ENCODE measurements around the gene PTPRG. TPM values are rescaled to one million over a fixed set of nuclear protein-coding genes. Genes with fewer than 3 reads are reported as not detected.

The PTPRG gene
- total RNA-seq, 1 donor from 2014 or later = 11.1 TPM

DNA sequence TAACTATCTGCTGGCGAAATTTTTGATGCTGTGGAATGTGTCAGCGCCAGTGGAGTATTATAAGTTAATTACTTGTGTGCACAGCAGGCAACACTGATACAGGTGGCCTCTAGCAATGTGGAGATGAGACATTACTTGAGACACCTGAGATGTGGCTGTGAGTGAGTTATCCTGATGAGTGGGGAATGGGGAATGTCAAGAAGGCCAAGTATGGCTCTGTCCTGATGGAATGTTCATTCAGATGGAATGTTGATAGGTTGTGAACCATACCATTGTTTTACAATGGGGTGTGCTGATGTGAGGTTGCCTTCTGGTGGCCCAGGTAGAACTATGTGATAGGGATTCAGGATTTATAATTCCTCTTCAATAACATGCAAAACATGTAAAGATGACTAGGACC is 404.8 kb downstream of the PTPRG start:
- Histone ChIP-seq H3K27me3 (ENCODE audit: control insufficient read depth, insufficient read depth, low read length) (no peaks in the 10 kb centered on the region), H3K36me3 (ENCODE audit: control insufficient read depth, insufficient read depth, low read length) (no peaks in the 10 kb centered on the region), H3K4me3 (ENCODE audit: low read depth, low read length) (no peak overlapping the region)
- FAIRE-seq (peak; percentile 68), DNase-seq (ENCODE audit: low read depth) (peak; percentile 89)
- TF ChIP-seq, protein P1, sequence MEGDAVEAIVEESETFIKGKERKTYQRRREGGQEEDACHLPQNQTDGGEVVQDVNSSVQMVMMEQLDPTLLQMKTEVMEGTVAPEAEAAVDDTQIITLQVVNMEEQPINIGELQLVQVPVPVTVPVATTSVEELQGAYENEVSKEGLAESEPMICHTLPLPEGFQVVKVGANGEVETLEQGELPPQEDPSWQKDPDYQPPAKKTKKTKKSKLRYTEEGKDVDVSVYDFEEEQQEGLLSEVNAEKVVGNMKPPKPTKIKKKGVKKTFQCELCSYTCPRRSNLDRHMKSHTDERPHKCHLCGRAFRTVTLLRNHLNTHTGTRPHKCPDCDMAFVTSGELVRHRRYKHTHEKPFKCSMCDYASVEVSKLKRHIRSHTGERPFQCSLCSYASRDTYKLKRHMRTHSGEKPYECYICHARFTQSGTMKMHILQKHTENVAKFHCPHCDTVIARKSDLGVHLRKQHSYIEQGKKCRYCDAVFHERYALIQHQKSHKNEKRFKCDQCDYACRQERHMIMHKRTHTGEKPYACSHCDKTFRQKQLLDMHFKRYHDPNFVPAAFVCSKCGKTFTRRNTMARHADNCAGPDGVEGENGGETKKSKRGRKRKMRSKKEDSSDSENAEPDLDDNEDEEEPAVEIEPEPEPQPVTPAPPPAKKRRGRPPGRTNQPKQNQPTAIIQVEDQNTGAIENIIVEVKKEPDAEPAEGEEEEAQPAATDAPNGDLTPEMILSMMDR (IDR thresholded peaks at IDR 0.05; ENCODE audit: insufficient read depth, low read length, severe bottlenecking) = no peak

DNA sequence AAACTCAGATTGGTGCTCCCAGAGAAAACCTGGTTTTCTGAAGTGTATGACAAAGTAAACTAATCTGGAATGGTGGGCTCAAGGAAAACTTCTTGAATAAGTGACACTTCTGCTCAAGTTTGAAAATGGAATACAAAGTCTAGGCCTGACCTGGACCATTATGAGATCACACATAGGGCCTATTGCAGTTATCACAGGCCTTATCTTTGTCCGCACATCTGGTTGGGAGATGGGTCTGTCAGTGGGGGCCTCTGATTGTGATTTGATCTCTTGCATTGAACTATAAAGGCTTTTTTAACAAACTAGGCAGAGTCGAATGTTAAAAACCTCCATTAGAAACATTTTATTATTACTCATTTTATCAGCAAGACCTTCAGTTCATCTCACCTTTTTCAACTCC is 405.6 kb downstream of the PTPRG start:
- H3K36me3 ChIP-seq (ENCODE audit: control insufficient read depth, insufficient read depth, low read length) = no peaks in the 10 kb centered on the region
- no peaks in the 10 kb centered on the region for H3K27me3 ChIP-seq (ENCODE audit: control insufficient read depth, insufficient read depth, low read length)
- no peak overlapping the region for H3K4me3 ChIP-seq (ENCODE audit: low read depth, low read length)
- DNase-seq (ENCODE audit: low read depth) = no peak
- FAIRE-seq = no peak
- TF ChIP-seq, protein P1 (IDR thresholded peaks at IDR 0.05; ENCODE audit: insufficient read depth, low read length, severe bottlenecking) = no peak

DNA sequence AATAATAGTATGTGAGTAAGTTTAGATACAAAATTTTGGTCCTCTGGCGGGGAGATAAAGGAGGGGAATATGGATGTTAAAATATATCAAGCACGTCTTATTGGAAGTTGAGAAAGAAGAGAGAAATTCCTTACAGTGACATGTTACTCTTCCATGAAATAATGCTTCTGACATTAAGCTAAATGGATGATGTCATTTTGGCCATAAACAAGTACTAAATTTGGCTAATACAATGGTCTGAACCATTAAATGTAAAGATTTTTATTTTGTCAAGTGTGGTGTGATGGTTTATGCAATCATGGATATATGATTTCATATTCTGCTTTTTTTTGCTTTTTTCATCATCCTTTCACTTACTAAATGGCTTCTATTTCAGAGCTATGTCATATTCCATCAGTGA is 406.6 kb downstream of the PTPRG start:
- no peaks in the 10 kb centered on the region for H3K27me3 ChIP-seq (ENCODE audit: control insufficient read depth, insufficient read depth, low read length)
- FAIRE-seq (no peak), DNase-seq (ENCODE audit: low read depth) (no peak)
- no peak overlapping the region for H3K4me3 ChIP-seq (ENCODE audit: low read depth, low read length)
- TF ChIP-seq, protein P1 (IDR thresholded peaks at IDR 0.05; ENCODE audit: insufficient read depth, low read length, severe bottlenecking) = no peak
- H3K36me3 ChIP-seq (ENCODE audit: control insufficient read depth, insufficient read depth, low read length) = no peaks in the 10 kb centered on the region

DNA sequence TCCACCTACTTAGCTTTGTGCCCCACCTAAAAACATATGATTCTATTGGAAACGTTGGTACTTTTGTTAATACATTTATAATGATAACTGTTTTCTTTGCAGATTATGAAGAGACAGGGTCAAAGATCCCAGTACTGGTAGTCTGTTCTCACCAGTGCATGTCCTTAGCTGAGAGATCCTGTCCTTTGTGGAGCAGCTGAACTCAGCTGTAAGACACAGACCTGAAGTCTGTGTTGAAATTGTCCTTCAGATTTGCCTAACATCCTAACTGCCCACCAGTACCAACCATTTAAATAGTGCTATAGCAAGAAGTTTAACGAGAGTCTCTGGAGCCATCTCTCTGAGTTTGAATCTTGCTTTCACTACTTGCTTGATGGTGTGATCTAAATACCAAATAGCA is 413.3 kb downstream of the PTPRG start:
- FAIRE-seq (no peak), DNase-seq (ENCODE audit: low read depth) (no peak)
- Histone ChIP-seq H3K27me3 (ENCODE audit: control insufficient read depth, insufficient read depth, low read length) (no peaks in the 10 kb centered on the region), H3K36me3 (ENCODE audit: control insufficient read depth, insufficient read depth, low read length) (no peaks in the 10 kb centered on the region), H3K4me3 (ENCODE audit: low read depth, low read length) (no peak overlapping the region)
- TF ChIP-seq, protein P1 (IDR thresholded peaks at IDR 0.05; ENCODE audit: insufficient read depth, low read length, severe bottlenecking) = no peak

DNA sequence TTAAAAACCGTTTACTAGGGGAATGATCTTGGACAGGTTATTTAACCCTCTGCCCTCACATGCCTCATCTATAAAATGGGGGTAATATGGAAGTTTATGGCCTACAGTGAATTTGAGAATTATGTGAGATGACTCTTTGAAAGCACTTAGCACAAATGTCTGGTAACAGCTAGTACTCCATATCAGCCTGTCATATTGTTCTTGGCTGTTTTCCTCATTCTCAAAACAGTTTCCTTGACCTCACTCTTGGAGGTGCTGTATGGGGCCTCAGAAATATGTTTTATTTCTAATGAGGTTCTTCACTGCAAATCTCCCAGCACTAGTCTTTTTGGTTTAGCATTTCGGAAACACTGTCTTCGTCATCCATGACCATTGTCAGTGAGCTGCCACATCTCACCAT is 413.8 kb downstream of the PTPRG start:
- FAIRE-seq (no peak), DNase-seq (ENCODE audit: low read depth) (no peak)
- TF ChIP-seq, protein P1 (IDR thresholded peaks at IDR 0.05; ENCODE audit: insufficient read depth, low read length, severe bottlenecking) = no peak
- Histone ChIP-seq H3K36me3 (ENCODE audit: control insufficient read depth, insufficient read depth, low read length) (no peaks in the 10 kb centered on the region), H3K27me3 (ENCODE audit: control insufficient read depth, insufficient read depth, low read length) (no peaks in the 10 kb centered on the region), H3K4me3 (ENCODE audit: low read depth, low read length) (no peak overlapping the region)

DNA sequence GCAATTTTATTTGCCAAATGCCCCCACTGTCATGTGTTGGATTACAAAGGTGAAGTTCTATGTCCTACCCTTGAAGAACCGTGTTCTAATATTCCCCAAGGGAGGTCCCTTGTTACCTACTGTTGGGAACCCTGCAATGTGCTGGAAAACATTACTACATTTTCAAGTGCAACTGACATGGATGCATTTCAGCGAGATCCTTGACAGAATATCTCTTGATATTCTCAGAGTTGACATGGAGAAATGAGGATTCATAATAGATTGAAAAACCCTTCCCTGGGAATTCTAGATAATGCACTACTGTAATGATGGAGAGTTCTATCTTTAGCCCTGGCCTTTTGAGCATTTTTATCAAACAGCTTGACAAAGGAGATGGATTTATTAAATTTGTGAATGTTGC is 414.6 kb downstream of the PTPRG start:
- Histone ChIP-seq H3K4me3 (ENCODE audit: low read depth, low read length) (no peak overlapping the region), H3K36me3 (ENCODE audit: control insufficient read depth, insufficient read depth, low read length) (no peaks in the 10 kb centered on the region), H3K27me3 (ENCODE audit: control insufficient read depth, insufficient read depth, low read length) (no peaks in the 10 kb centered on the region)
- FAIRE-seq (no peak), DNase-seq (ENCODE audit: low read depth) (no peak)
- TF ChIP-seq, protein P1 (IDR thresholded peaks at IDR 0.05; ENCODE audit: insufficient read depth, low read length, severe bottlenecking) = no peak
